Measurements from ENCODE around the gene PAPOLA. TPM values are rescaled to one million over a fixed set of nuclear protein-coding genes. Genes with fewer than 3 reads are reported as not detected.

The PAPOLA gene
- total and polyA plus RNA-seq, 9 of the 15 experiments (the other 6 are each of a cell fraction or from before 2014, with no cell fraction given) = 51.1 to 199 (median 95.8) TPM

DNA sequence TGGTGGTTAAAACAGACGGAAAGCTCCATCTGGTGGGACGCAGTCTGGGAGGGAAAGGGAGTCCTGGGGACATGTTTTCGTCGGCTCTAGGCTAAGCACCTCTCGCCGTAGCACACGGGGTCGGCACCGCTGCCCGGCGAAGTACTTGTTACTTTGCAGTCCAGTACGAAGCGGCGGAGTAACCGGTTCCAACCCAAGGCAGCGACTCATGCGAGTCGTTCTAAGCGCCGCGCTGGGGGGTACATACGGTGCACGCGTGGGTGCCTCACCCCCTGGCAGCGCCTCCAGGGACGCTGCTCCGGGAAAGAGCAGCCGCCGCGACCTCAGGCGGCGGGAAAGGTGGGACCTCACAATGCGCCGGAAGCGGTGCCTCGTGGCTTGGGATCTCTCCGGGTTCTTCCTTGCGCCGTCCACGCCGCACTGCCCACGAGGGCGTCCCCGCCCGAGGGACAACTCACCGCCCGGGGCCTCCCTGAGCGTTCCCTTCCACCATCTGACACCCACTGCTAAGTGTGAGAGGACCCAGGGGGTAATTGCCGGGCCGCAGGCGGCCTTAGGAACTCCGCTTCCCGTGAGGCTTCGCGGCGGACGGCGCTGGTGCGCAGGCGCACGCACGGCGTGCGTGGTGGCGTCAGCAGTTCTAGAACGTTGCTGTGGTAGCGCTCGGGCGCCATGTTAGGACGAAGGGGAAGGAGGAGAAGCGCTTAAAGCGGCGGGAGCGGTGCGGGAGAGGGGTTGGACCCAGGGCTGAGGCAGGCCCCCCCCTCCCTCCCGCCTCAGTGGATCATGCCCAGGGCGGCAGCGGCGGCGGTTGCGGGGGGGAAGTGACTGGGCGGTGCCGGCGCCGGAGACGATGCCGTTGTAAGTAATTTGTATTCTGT is at the start of gene PAPOLA (continued):
- TF ChIP-seq, protein P1, sequence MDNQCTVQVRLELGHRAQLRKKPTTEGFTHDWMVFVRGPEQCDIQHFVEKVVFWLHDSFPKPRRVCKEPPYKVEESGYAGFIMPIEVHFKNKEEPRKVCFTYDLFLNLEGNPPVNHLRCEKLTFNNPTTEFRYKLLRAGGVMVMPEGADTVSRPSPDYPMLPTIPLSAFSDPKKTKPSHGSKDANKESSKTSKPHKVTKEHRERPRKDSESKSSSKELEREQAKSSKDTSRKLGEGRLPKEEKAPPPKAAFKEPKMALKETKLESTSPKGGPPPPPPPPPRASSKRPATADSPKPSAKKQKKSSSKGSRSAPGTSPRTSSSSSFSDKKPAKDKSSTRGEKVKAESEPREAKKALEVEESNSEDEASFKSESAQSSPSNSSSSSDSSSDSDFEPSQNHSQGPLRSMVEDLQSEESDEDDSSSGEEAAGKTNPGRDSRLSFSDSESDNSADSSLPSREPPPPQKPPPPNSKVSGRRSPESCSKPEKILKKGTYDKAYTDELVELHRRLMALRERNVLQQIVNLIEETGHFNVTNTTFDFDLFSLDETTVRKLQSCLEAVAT (IDR thresholded peaks at IDR 0.05) = no peak
- TF ChIP-seq, protein P2, sequence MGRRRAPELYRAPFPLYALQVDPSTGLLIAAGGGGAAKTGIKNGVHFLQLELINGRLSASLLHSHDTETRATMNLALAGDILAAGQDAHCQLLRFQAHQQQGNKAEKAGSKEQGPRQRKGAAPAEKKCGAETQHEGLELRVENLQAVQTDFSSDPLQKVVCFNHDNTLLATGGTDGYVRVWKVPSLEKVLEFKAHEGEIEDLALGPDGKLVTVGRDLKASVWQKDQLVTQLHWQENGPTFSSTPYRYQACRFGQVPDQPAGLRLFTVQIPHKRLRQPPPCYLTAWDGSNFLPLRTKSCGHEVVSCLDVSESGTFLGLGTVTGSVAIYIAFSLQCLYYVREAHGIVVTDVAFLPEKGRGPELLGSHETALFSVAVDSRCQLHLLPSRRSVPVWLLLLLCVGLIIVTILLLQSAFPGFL (CRISPR knock-in tag; IDR thresholded peaks at IDR 0.05) = no peak
- TF ChIP-seq, protein P3, sequence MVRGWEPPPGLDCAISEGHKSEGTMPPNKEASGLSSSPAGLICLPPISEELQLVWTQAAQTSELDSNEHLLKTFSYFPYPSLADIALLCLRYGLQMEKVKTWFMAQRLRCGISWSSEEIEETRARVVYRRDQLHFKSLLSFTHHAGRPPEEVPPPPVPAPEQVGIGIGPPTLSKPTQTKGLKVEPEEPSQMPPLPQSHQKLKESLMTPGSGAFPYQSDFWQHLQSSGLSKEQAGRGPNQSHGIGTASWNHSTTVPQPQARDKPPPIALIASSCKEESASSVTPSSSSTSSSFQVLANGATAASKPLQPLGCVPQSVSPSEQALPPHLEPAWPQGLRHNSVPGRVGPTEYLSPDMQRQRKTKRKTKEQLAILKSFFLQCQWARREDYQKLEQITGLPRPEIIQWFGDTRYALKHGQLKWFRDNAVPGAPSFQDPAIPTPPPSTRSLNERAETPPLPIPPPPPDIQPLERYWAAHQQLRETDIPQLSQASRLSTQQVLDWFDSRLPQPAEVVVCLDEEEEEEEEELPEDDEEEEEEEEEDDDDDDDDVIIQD (CRISPR knock-in tag; IDR thresholded peaks at IDR 0.05) = no peak
- TF ChIP-seq, protein P4, sequence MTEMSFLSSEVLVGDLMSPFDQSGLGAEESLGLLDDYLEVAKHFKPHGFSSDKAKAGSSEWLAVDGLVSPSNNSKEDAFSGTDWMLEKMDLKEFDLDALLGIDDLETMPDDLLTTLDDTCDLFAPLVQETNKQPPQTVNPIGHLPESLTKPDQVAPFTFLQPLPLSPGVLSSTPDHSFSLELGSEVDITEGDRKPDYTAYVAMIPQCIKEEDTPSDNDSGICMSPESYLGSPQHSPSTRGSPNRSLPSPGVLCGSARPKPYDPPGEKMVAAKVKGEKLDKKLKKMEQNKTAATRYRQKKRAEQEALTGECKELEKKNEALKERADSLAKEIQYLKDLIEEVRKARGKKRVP (CRISPR knock-in tag; IDR thresholded peaks at IDR 0.05) = no peak
- TF ChIP-seq, protein P5, sequence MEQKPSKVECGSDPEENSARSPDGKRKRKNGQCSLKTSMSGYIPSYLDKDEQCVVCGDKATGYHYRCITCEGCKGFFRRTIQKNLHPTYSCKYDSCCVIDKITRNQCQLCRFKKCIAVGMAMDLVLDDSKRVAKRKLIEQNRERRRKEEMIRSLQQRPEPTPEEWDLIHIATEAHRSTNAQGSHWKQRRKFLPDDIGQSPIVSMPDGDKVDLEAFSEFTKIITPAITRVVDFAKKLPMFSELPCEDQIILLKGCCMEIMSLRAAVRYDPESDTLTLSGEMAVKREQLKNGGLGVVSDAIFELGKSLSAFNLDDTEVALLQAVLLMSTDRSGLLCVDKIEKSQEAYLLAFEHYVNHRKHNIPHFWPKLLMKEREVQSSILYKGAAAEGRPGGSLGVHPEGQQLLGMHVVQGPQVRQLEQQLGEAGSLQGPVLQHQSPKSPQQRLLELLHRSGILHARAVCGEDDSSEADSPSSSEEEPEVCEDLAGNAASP (IDR thresholded peaks at IDR 0.05) = no peak
- TF ChIP-seq STAG1 (CRISPR knock-in tag; IDR thresholded peaks at IDR 0.05; ENCODE audit: borderline replicate concordance) = no peak
- TF ChIP-seq ZFP1 (CRISPR knock-in tag; IDR thresholded peaks at IDR 0.05) = no peak
- 0 out of 2 replicates have a peak, but pooled peaks have one; percentile 14 for TF ChIP-seq SMAD4 (CRISPR knock-in tag; conservative IDR thresholded peaks at IDR 0.05)
- TF ChIP-seq POLR2H (tag; IDR thresholded peaks at IDR 0.05; ENCODE audit: low read depth) = peak; percentile 74
- TF ChIP-seq ZNF830 (CRISPR knock-in tag; IDR thresholded peaks at IDR 0.05) = no peak
- TF ChIP-seq ZNF583 (CRISPR knock-in tag; IDR thresholded peaks at IDR 0.05) = no peak
- TF ChIP-seq TRIM28 (IDR thresholded peaks at IDR 0.05) = no peak
- TF ChIP-seq HMG20A (CRISPR knock-in tag; conservative IDR thresholded peaks at IDR 0.05) = no peak
- TF ChIP-seq ZNF699 (CRISPR knock-in tag; IDR thresholded peaks at IDR 0.05; ENCODE audit: insufficient replicate concordance) = no peak
- TF ChIP-seq MTF1 (CRISPR knock-in tag; IDR thresholded peaks at IDR 0.05; ENCODE audit: borderline replicate concordance) = no peak
- TF ChIP-seq, protein P6, sequence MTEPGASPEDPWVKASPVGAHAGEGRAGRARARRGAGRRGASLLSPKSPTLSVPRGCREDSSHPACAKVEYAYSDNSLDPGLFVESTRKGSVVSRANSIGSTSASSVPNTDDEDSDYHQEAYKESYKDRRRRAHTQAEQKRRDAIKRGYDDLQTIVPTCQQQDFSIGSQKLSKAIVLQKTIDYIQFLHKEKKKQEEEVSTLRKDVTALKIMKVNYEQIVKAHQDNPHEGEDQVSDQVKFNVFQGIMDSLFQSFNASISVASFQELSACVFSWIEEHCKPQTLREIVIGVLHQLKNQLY (CRISPR knock-in tag; conservative IDR thresholded peaks at IDR 0.05) = no peak
- TF ChIP-seq, protein P7, sequence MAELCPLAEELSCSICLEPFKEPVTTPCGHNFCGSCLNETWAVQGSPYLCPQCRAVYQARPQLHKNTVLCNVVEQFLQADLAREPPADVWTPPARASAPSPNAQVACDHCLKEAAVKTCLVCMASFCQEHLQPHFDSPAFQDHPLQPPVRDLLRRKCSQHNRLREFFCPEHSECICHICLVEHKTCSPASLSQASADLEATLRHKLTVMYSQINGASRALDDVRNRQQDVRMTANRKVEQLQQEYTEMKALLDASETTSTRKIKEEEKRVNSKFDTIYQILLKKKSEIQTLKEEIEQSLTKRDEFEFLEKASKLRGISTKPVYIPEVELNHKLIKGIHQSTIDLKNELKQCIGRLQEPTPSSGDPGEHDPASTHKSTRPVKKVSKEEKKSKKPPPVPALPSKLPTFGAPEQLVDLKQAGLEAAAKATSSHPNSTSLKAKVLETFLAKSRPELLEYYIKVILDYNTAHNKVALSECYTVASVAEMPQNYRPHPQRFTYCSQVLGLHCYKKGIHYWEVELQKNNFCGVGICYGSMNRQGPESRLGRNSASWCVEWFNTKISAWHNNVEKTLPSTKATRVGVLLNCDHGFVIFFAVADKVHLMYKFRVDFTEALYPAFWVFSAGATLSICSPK (IDR thresholded peaks at IDR 0.05; ENCODE audit: borderline replicate concordance) = no peak
- TF ChIP-seq GATA2 (CRISPR knock-in tag; IDR thresholded peaks at IDR 0.05) = no peak

All from K562 (cell line).